Iris pigment epithelial cell (primary cell): ENCODE results near the gene GULP1.
"Not testable (repeated sequence)": the region's sequence is repeated elsewhere in the genome, so short reads cannot be mapped to it uniquely, and the experiment has no call there.

ENCODE experiments used
- DNase-seq: peaks from one replicate; pipeline ENCODE4 v3.0.0-alpha.2; 2011; ENCODE audit warnings: low read depth

Gene GULP1

GRCh38 chr2:188293601-188294351 lies 2.1 kb downstream of the GULP1 start:
- peak; percentile 53 for DNase-seq

- DNase-seq: peak; percentile 29
Measured at GRCh38 chr2:188294352-188294926, 2.8 kb downstream of the GULP1 start.

GRCh38 chr2:188295067-188295685 lies 3.5 kb downstream of the GULP1 start:
- no peak for DNase-seq

GRCh38 chr2:188297978-188298377 lies 6.3 kb downstream of the GULP1 start:
- no peak for DNase-seq

- not testable (repeated sequence) for DNase-seq
Measured at GRCh38 chr2:188298937-188299371, 7.3 kb downstream of the GULP1 start.

GRCh38 chr2:188303363-188304031 lies 11.8 kb downstream of the GULP1 start:
- DNase-seq: peak; percentile 43

GRCh38 chr2:188305271-188305670 lies 13.6 kb downstream of the GULP1 start:
- no peak for DNase-seq

GRCh38 chr2:188306271-188306670 lies 14.6 kb downstream of the GULP1 start:
- peak; percentile 39 for DNase-seq

- no peak for DNase-seq
Measured at GRCh38 chr2:188307850-188308283, 16.2 kb downstream of the GULP1 start.

- DNase-seq: no peak
Measured at GRCh38 chr2:188308483-188308882, 16.8 kb downstream of the GULP1 start.

- no peak for DNase-seq
Measured at GRCh38 chr2:188309364-188309763, 17.7 kb downstream of the GULP1 start.

- DNase-seq: peak; percentile 39
Measured at GRCh38 chr2:188314314-188315054, 22.8 kb downstream of the GULP1 start.

GRCh38 chr2:188315750-188316149 lies 24.1 kb downstream of the GULP1 start:
- DNase-seq: no peak

- no peak for DNase-seq
Measured at GRCh38 chr2:188316342-188316741, 24.7 kb downstream of the GULP1 start.

GRCh38 chr2:188316791-188317423 lies 25.2 kb downstream of the GULP1 start:
- no peak for DNase-seq

- no peak for DNase-seq
Measured at GRCh38 chr2:188318161-188318749, 26.6 kb downstream of the GULP1 start.

GRCh38 chr2:188319838-188320237 lies 28.2 kb downstream of the GULP1 start:
- DNase-seq: no peak

- no peak for DNase-seq
Measured at GRCh38 chr2:188320861-188321260, 29.2 kb downstream of the GULP1 start.

- DNase-seq: peak; percentile 81
Measured at GRCh38 chr2:188322569-188323551, 31.2 kb downstream of the GULP1 start.

GRCh38 chr2:188324067-188324466 lies 32.4 kb downstream of the GULP1 start:
- DNase-seq: no peak
